ENCODE data around the gene ILKAP.

GRCh38 chr2:238203973-238204683, 633 bp upstream of the ILKAP start:
- TF ChIP-seq POLR2A (IDR thresholded peaks at IDR 0.05; ENCODE audit: low read depth, low read length) (no peak), CTCF (conservative IDR thresholded peaks at IDR 0.05; ENCODE audit: low read depth, low read length) (no peak)
